ENCODE data around the gene RRAD. TPM values are rescaled to one million over a fixed set of nuclear protein-coding genes. Genes with fewer than 3 reads are reported as not detected.
"Not testable (repeated sequence)": the region's sequence is repeated elsewhere in the genome, so short reads cannot be mapped to it uniquely, and the experiment has no call there.

Gene RRAD
- total RNA-seq, 1 donor from 2014 or later = 1.1 TPM

GRCh38 chr16:66952430-66953110, 27.2 kb upstream of the RRAD start:
- intact Hi-C loops (cut with micrococcal nuclease) = no loop called here

- intact Hi-C loops (cut with micrococcal nuclease) = no loop called here
Measured at GRCh38 chr16:66950971-66951790, 25.8 kb upstream of the RRAD start.

- intact Hi-C loops (cut with micrococcal nuclease) = no loop called here
Measured at GRCh38 chr16:66950437-66950836, 25.1 kb upstream of the RRAD start.

- intact Hi-C loops (cut with micrococcal nuclease) = no loop called here
Measured at GRCh38 chr16:66949472-66949871, 24.1 kb upstream of the RRAD start.

- intact Hi-C loops (cut with micrococcal nuclease) = no loop called here
Measured at GRCh38 chr16:66948837-66949225, 23.5 kb upstream of the RRAD start.

- intact Hi-C loops (cut with micrococcal nuclease) = no loop called here
Measured at GRCh38 chr16:66948134-66948836, 22.9 kb upstream of the RRAD start.

- intact Hi-C loops (cut with micrococcal nuclease) = loop anchor here (1.0 to 2.0 kb wide), 11 partner anchors 13 to 519 kb away; partner anchors contain the start of genes CES3, CIAO2B and MATCAP1
Measured at GRCh38 chr16:66947302-66948065, 22.1 kb upstream of the RRAD start.

GRCh38 chr16:66946974-66947301, 21.6 kb upstream of the RRAD start:
- intact Hi-C loops (cut with micrococcal nuclease) = loop anchor here (1.0 to 2.0 kb wide), 11 partner anchors 13 to 519 kb away; partner anchors contain the start of genes CES3, CIAO2B and MATCAP1

GRCh38 chr16:66946541-66946940, 21.2 kb upstream of the RRAD start:
- intact Hi-C loops (cut with micrococcal nuclease) = loop anchor here (2.0 kb wide), 2 partner anchors 30 to 68 kb away; no protein-coding TSS in a partner anchor

- intact Hi-C loops (cut with micrococcal nuclease) = loop anchor here (2.0 kb wide), 2 partner anchors 31 to 69 kb away; no protein-coding TSS in a partner anchor
Measured at GRCh38 chr16:66945939-66946338, 20.6 kb upstream of the RRAD start.

- intact Hi-C loops (cut with micrococcal nuclease) = not testable (repeated sequence)
Measured at GRCh38 chr16:66944971-66945370, 19.6 kb upstream of the RRAD start.

GRCh38 chr16:66944054-66944441, 18.7 kb upstream of the RRAD start:
- intact Hi-C loops (cut with micrococcal nuclease) = no loop called here

GRCh38 chr16:66943426-66944053, 18.2 kb upstream of the RRAD start:
- intact Hi-C loops (cut with micrococcal nuclease) = no loop called here

GRCh38 chr16:66942981-66943380, 17.6 kb upstream of the RRAD start:
- intact Hi-C loops (cut with micrococcal nuclease) = no loop called here

- intact Hi-C loops (cut with micrococcal nuclease) = no loop called here
Measured at GRCh38 chr16:66940236-66940635, 14.9 kb upstream of the RRAD start.

GRCh38 chr16:66939366-66939765, 14.0 kb upstream of the RRAD start:
- intact Hi-C loops (cut with micrococcal nuclease) = no loop called here

GRCh38 chr16:66937725-66938337, 12.5 kb upstream of the RRAD start:
- intact Hi-C loops (cut with micrococcal nuclease) = no loop called here

GRCh38 chr16:66936889-66937554, 11.7 kb upstream of the RRAD start:
- intact Hi-C loops (cut with micrococcal nuclease) = no loop called here

GRCh38 chr16:66936462-66936861, 11.1 kb upstream of the RRAD start:
- intact Hi-C loops (cut with micrococcal nuclease) = no loop called here

All from T-helper 1 cell treated with Interleukin-12 subunit alpha and Interleukin-12 subunit beta and Interleukin-4 antibody, amounts not matched to agents 30 ng/mL and 1 ng/mL, for 36 hours (primary cell).